ENCODE measurements around the gene NABP2. TPM values are rescaled to one million over a fixed set of nuclear protein-coding genes. Genes with fewer than 3 reads are reported as not detected.
"Not testable (repeated sequence)": the region's sequence is repeated elsewhere in the genome, so short reads cannot be mapped to it uniquely, and the experiment has no call there.

The NABP2 gene
- total RNA-seq, 1 experiment from 2014 or later: 98.6 TPM

- ATAC-seq (no peak), DNase-seq (no peak)
- no peak overlapping the region for H3K4me2 ChIP-seq (ENCODE audit: low read length)
- H3K4me1 ChIP-seq (ENCODE audit: insufficient read depth, low read length): peaks cover 15% of the 10 kb centered on the region
- no peak overlapping the region for H3K9ac ChIP-seq (ENCODE audit: low read length)
- H3K27ac ChIP-seq (ENCODE audit: low read length): no peak overlapping the region
- POLR2A ChIA-PET (ENCODE audit: unreplicated experiment): no interaction called here
- peaks cover 14% of the 10 kb centered on the region for H3K79me2 ChIP-seq (ENCODE audit: low read length)
- TF ChIP-seq, protein P1, sequence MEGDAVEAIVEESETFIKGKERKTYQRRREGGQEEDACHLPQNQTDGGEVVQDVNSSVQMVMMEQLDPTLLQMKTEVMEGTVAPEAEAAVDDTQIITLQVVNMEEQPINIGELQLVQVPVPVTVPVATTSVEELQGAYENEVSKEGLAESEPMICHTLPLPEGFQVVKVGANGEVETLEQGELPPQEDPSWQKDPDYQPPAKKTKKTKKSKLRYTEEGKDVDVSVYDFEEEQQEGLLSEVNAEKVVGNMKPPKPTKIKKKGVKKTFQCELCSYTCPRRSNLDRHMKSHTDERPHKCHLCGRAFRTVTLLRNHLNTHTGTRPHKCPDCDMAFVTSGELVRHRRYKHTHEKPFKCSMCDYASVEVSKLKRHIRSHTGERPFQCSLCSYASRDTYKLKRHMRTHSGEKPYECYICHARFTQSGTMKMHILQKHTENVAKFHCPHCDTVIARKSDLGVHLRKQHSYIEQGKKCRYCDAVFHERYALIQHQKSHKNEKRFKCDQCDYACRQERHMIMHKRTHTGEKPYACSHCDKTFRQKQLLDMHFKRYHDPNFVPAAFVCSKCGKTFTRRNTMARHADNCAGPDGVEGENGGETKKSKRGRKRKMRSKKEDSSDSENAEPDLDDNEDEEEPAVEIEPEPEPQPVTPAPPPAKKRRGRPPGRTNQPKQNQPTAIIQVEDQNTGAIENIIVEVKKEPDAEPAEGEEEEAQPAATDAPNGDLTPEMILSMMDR (conservative IDR thresholded peaks at IDR 0.05; ENCODE audit: low read depth, low read length): no peak
- no peak for TF ChIP-seq EZH2phosphoT487 (IDR thresholded peaks at IDR 0.05; ENCODE audit: borderline replicate concordance, low read length)
- TF ChIP-seq EZH2 (IDR thresholded peaks at IDR 0.05; ENCODE audit: low read length, unreplicated experiment): no peak
- H3K27me3 ChIP-seq (ENCODE audit: low read length): no peaks in the 10 kb centered on the region
- H2AFZ ChIP-seq (ENCODE audit: low read length): peak overlapping the region; percentile 26; the same call in 1 of the 2 replicates
- no peaks in the 10 kb centered on the region for H3K9me3 ChIP-seq (ENCODE audit: low read length)
- no peaks in the 10 kb centered on the region for H3K36me3 ChIP-seq (ENCODE audit: low read depth, low read length)
- H3K4me3 ChIP-seq (ENCODE audit: low read length): no peak overlapping the region
- BruUV-seq (replicated peaks): no TSS peak
- CTCF ChIA-PET: no interaction called here
- intact Hi-C loops (cut with micrococcal nuclease): loop anchor here (10.0 kb wide), 1 partner anchor 272 kb away; the partner anchor contains the start of gene SPRYD4
- H3F3A ChIP-seq (ENCODE audit: low read length, unreplicated experiment): no peaks in the 10 kb centered on the region
- H4K20me1 ChIP-seq (ENCODE audit: low read length): no peaks in the 10 kb centered on the region
- H3K9me2 ChIP-seq (replicated peaks; ENCODE audit: low read length): no peaks in the 10 kb centered on the region
Observed at GRCh38 chr12:56192582-56192981, 31.6 kb upstream of the NABP2 start.

- no peaks in the 10 kb centered on the region for H3K9me2 ChIP-seq (replicated peaks; ENCODE audit: low read length)
- H3F3A ChIP-seq (ENCODE audit: low read length, unreplicated experiment): no peaks in the 10 kb centered on the region
- peaks cover 10% of the 10 kb centered on the region for H3K4me1 ChIP-seq (ENCODE audit: insufficient read depth, low read length)
- H3K4me2 ChIP-seq (ENCODE audit: low read length): no peak overlapping the region
- no peaks in the 10 kb centered on the region for H3K9me3 ChIP-seq (ENCODE audit: low read length)
- H2AFZ ChIP-seq (ENCODE audit: low read length): peak overlapping the region; percentile 82
- no peak overlapping the region for H3K27ac ChIP-seq (ENCODE audit: low read length)
- ATAC-seq (no peak), DNase-seq (peak; percentile 96)
- ChIA-PET POLR2A (ENCODE audit: unreplicated experiment) (no interaction called here), CTCF (no interaction called here)
- no peaks in the 10 kb centered on the region for H3K27me3 ChIP-seq (ENCODE audit: low read length)
- TF ChIP-seq, protein P1 (conservative IDR thresholded peaks at IDR 0.05; ENCODE audit: low read depth, low read length): peak; percentile 90
- no peak for TF ChIP-seq EZH2phosphoT487 (IDR thresholded peaks at IDR 0.05; ENCODE audit: borderline replicate concordance, low read length)
- peaks cover 9% of the 10 kb centered on the region for H3K79me2 ChIP-seq (ENCODE audit: low read length)
- no peak overlapping the region for H3K9ac ChIP-seq (ENCODE audit: low read length)
- no peak overlapping the region for H3K4me3 ChIP-seq (ENCODE audit: low read length)
- H4K20me1 ChIP-seq (ENCODE audit: low read length): no peaks in the 10 kb centered on the region
- intact Hi-C loops (cut with micrococcal nuclease): loop anchor here (1.0 to 10.0 kb wide), 2 partner anchors 31 to 272 kb away; partner anchors contain the start of genes NABP2 and SPRYD4
- BruUV-seq (replicated peaks): no TSS peak
- H3K36me3 ChIP-seq (ENCODE audit: low read depth, low read length): no peaks in the 10 kb centered on the region
Observed at GRCh38 chr12:56193025-56193578, 31.0 kb upstream of the NABP2 start.

DNA sequence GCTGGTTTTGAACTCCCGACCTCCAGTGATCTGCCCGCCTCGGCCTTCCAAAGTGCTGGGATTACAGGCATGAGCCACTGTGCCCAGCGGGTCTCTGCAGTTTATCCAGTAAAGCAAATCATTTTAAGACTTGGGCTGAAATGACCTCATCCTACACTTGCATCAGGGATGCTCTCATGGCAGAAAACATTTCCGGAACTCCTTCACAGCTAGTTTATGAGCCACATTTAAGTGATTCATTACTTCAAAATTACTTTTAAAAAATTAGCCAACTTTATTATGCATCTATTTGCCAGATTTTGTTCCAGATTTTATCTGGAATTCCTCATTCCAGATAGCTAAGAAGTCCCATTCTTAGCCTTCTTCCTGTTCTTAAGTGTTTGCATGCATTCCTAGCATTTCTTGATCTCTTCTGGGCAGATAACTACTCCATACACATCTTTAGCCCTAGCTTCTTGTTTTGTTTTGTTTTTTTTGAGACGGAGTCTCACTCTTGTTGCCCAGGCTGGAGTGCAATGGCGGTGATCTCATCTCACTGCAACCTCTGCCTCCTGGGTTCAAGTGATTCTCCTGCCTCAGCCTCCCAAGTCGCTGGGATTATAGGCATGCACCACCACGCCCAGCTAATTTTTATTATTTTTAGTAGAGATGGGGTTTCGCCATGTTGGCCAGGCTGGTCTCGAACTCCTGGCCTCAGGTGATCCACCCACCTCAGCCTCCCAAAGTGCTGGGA is 27.2 kb upstream of the NABP2 start:
- intact Hi-C loops (cut with micrococcal nuclease): loop anchor here (10.0 kb wide), 1 partner anchor 268 kb away; the partner anchor contains the start of gene SPRYD4
- not testable (repeated sequence) for H3K27me3 ChIP-seq (ENCODE audit: low read length); H2AFZ ChIP-seq (ENCODE audit: low read length); H3K4me1 ChIP-seq (ENCODE audit: insufficient read depth, low read length); H3K9me3 ChIP-seq (ENCODE audit: low read length); H3K36me3 ChIP-seq (ENCODE audit: low read depth, low read length); H4K20me1 ChIP-seq (ENCODE audit: low read length); H3K4me3 ChIP-seq (ENCODE audit: low read length); BruUV-seq (replicated peaks); H3K9ac ChIP-seq (ENCODE audit: low read length); H3K79me2 ChIP-seq (ENCODE audit: low read length); H3K4me2 ChIP-seq (ENCODE audit: low read length); H3K9me2 ChIP-seq (replicated peaks; ENCODE audit: low read length); H3K27ac ChIP-seq (ENCODE audit: low read length); H3F3A ChIP-seq (ENCODE audit: low read length, unreplicated experiment)
- ATAC-seq (peak; percentile 58), DNase-seq (peak; percentile 50)
- ChIA-PET POLR2A (ENCODE audit: unreplicated experiment) (interaction anchor here (0.6 kb wide), 1 partner anchor 11 kb away, joined by 34 read pairs; no protein-coding TSS in a partner anchor), CTCF (interaction anchor here (0.7 to 0.9 kb wide), 2 partner anchors 9 to 25 kb away, joined by 3 to 4 read pairs; partner anchors contain the start of gene RNF41)

Measured in PC-3 (cell line).